Mesendoderm (in vitro differentiated cells): ENCODE data around the gene SLC1A1. TPM values are rescaled to one million over a fixed set of nuclear protein-coding genes. Genes with fewer than 3 reads are reported as not detected.
A peak's percentile ranks its signal among the peaks of the same experiment; 100 is the strongest.

Experiments used
- DNase-seq: peaks from one replicate; pipeline ENCODE4 v3.0.0; 2013
- H2AK5ac ChIP-seq: 2 replicates; pipeline ENCODE4 v1.6.1; 2013; ENCODE audit warnings: low read length, inconsistent platforms
- H2BK120ac ChIP-seq: 2 replicates; pipeline ENCODE4 v1.6.1; 2013; ENCODE audit warnings: low read depth, mild to moderate bottlenecking, low read length, moderate library complexity, mixed read lengths
- H2BK15ac ChIP-seq: replicated peaks from 2 replicates; pipeline ENCODE4 v1.6.1; 2013; ENCODE audit warnings: low read depth, mild to moderate bottlenecking, moderate library complexity
- H2BK5ac ChIP-seq: 2 replicates; pipeline ENCODE4 v1.6.1; 2013; ENCODE audit warnings: low read length, inconsistent platforms
- H3K18ac ChIP-seq: 2 replicates; pipeline ENCODE4 v1.6.1; 2013; ENCODE audit warnings: mild to moderate bottlenecking, low read length, mixed read lengths
- H3K23ac ChIP-seq: one replicate; pipeline ENCODE4 v1.6.1; 2013; ENCODE audit warnings: low read length
- H3K27ac ChIP-seq: 2 replicates; pipeline ENCODE4 v1.5.1; 2013; ENCODE audit warnings: low read depth, mild to moderate bottlenecking, inconsistent platforms, low read length, moderate library complexity
- H3K27me3 ChIP-seq: 2 replicates; pipeline ENCODE4 v1.6.1; 2013; ENCODE audit warnings: low read length, control low read depth, mild to moderate bottlenecking, inconsistent platforms; ENCODE audit not compliant: insufficient read depth, poor library complexity
- H3K36me3 ChIP-seq: 2 replicates; pipeline ENCODE4 v1.6.1; 2013; ENCODE audit warnings: low read length, inconsistent platforms; ENCODE audit not compliant: control insufficient read depth, insufficient read depth
- H3K4ac ChIP-seq: one replicate; pipeline ENCODE4 v1.6.1; 2013; ENCODE audit warnings: low read depth, mild to moderate bottlenecking, low read length, moderate library complexity
- H3K4me1 ChIP-seq: 2 replicates; pipeline ENCODE4 v1.6.1; 2013; ENCODE audit warnings: low read depth, low read length, inconsistent platforms; ENCODE audit not compliant: control insufficient read depth
- H3K4me2 ChIP-seq: 2 replicates; pipeline ENCODE4 v1.6.1; 2013; ENCODE audit warnings: low read length
- H3K4me3 ChIP-seq: 2 replicates; pipeline ENCODE4 v1.5.1; 2013; ENCODE audit warnings: mild to moderate bottlenecking, low read length
- H3K56ac ChIP-seq: one replicate; pipeline ENCODE4 v1.6.1; 2013; ENCODE audit warnings: low read length
- H3K79me1 ChIP-seq: 2 replicates; pipeline ENCODE4 v1.6.1; 2013; ENCODE audit warnings: low read length, inconsistent platforms
- H3K79me2 ChIP-seq: 2 replicates; pipeline ENCODE4 v1.6.1; 2013; ENCODE audit warnings: mild to moderate bottlenecking, low read length; ENCODE audit not compliant: control insufficient read depth, insufficient read depth
- H3K9ac ChIP-seq: 2 replicates; pipeline ENCODE4 v1.6.1; 2013; ENCODE audit warnings: low read length, inconsistent platforms
- H4K5ac ChIP-seq: one replicate; pipeline ENCODE4 v1.6.1; 2013; ENCODE audit warnings: low read length
- H4K8ac ChIP-seq: one replicate; pipeline ENCODE4 v1.6.1; 2013; ENCODE audit warnings: low read depth, mild to moderate bottlenecking, control low read depth, low read length, moderate library complexity
- WGBS: extraction: QIAGEN DNeasy Blood & Tissue Kit; methylation state at CpG from one replicate; pipeline ENCODE4 v1.1.7; 2013; ENCODE audit warnings: low lambda C conversion rate, missing lambda C conversion rate; ENCODE audit not compliant: insufficient coverage; ENCODE audit errors: extremely low coverage; 5-methylcytosine and 5-hydroxymethylcytosine counted together
- polyA plus RNA-seq, 2 experiments: library from polyadenylated mRNA; stranded (reverse); fragments of 200-250 nt; gene quantifications; one replicate each; pipeline ENCODE4 v1.2.3, GENCODE V29; 2013

The SLC1A1 gene
- polyA plus RNA-seq (2013, experiment 1 of 2): 7.0 TPM
- polyA plus RNA-seq (2013, experiment 2 of 2): 7.3 TPM

DNA sequence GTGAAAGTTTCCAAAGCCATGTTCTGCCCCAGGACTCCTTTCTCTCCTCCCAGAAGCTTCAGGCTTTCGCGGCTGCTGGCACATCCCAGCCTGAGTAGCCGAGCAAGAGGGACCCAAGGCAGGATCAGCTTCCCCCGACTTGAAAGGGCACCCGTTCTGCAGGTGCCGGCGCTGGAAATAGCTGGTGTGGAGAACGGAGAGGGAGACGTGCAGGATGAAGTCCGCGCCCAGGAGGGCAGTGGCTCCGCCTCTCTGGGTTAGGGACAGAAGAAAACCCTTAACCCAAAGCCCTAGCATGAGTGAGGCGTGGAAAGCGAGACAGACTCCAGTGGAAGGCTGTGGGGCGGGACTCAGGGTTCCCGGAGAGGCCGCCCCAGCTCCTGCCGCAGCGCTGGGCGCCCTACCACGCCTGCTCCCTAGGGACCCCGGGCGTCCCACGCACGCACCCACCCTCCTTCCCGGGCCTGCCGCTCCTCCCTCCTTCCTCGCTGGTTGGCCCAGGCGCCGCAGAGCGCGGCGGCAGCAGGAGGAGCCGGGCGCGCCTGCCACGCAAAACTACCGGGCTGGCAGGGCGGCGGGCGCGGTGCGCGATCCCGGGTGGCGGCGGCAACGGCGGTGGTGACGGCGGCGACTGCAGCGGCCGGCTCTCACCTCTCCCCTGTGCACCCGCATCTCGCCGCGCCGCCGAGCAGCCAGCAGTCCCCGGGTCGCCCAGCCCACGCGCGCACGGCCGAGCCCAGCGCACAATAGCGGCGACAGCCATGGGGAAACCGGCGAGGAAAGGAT is at the start of gene SLC1A1:
Gene SLC1A1, plus strand, starts transcription at position 550 of the 786 bp plus-strand sequence. Its CDS starts 212 bp downstream, at position 762.
- Histone ChIP-seq H3K4me2 (peak within 1 kb of the TSS; percentile 90), H2BK15ac (no peak within 1 kb of the TSS), H3K27me3 (no peaks in the 10 kb centered on the region), H3K4me3 (peak within 1 kb of the TSS; percentile 54), H3K18ac (peak within 1 kb of the TSS; percentile 29), H4K8ac (no peak within 1 kb of the TSS), H3K27ac (peak within 1 kb of the TSS; percentile 89), H3K23ac (peak within 1 kb of the TSS; percentile 76), H3K4ac (no peak within 1 kb of the TSS), H3K79me2 (no peaks in the 10 kb centered on the region), H2BK5ac (peak within 1 kb of the TSS; percentile 13), H2BK120ac (peak within 1 kb of the TSS; percentile 30), H4K5ac (no peak within 1 kb of the TSS), H3K36me3 (no peaks in the 10 kb centered on the region), H3K79me1 (no peaks in the 10 kb centered on the region), H2AK5ac (no peak within 1 kb of the TSS), H3K56ac (peak within 1 kb of the TSS; percentile 88), H3K9ac (peak within 1 kb of the TSS; percentile 37), H3K4me1 (peaks cover 2% of the 10 kb centered on the region)
- peak; percentile 72 for DNase-seq
- no CpG with 5 or more reads among the region's 72 CpGs for WGBS

DNA sequence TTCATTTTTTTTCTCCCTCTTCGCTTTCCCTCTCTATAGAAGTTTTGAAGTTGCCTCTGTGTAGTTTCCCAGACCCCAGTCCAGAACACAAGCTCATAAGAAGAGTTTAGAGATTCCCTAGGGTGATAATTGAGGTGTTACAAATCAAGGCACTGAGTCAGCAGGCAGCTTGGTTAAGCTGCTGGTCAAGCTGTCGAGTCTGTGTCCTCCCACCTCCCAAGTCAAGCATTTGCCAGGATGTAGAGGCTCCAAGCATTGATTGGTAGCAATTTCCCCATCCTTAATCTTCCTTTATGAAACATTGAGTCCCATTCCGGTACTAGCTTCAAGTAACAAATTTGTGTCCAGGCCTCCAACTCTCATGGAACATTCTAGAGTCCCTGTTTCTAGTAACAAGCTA is 47.5 kb upstream of the SLC1A1 start:
- Histone ChIP-seq H3K79me1 (no peaks in the 10 kb centered on the region), H4K8ac (no peak overlapping the region), H3K36me3 (no peaks in the 10 kb centered on the region), H3K23ac (no peak overlapping the region), H3K4me3 (no peak overlapping the region), H3K27me3 (no peaks in the 10 kb centered on the region), H2AK5ac (no peak overlapping the region), H3K18ac (no peak overlapping the region), H3K4me1 (peaks cover 5% of the 10 kb centered on the region), H3K27ac (no peak overlapping the region), H2BK5ac (no peak overlapping the region), H3K4ac (no peak overlapping the region), H3K4me2 (no peak overlapping the region), H3K56ac (no peak overlapping the region), H4K5ac (no peak overlapping the region), H3K79me2 (no peaks in the 10 kb centered on the region), H2BK120ac (no peak overlapping the region), H3K9ac (no peak overlapping the region), H2BK15ac (no peak overlapping the region)
- no CpG with 5 or more reads among the region's 3 CpGs for WGBS
- peak; percentile 85 for DNase-seq

DNA sequence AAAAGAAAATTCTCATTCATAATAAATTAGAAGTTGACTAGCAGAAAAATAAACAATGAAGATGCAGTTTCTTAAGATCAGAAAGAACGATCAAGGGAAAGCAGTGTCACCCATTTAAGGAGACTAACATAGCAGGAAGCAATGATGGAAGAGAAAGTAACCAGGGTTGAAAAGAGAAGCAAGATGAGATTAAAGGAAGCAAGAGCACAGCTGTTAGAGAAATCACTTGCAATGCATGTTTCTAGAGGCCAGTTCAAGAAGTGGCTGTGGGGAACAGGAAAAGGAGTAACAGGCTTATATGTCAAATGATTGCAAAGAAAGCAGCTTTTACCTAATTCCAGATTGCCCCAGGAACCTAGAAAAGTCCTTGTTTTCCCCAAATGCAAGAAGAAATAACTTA is 46.8 kb upstream of the SLC1A1 start:
- no peak overlapping the region for H4K5ac ChIP-seq
- H2BK120ac ChIP-seq: no peak overlapping the region
- H4K8ac ChIP-seq: no peak overlapping the region

DNA sequence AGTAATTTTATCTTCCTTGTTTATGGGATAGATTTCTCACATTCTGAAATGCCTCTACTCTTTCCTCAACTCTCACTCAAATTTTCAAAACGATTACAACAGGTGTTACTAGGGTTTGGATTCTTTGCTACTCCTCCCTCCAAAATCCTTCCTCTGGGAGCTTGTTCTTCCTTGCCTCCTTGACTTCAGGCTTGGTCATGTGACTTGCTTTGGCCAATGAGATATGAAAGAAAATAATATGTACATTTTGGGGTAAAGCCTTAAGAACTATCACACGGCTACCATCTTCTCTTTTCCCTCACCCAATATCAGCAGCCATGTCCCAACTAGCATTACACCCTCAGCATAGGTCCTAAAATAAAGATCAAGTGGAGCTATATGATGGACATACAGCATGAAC is 28.8 kb upstream of the SLC1A1 start:
- H3K23ac ChIP-seq: no peak overlapping the region
- H3K27me3 ChIP-seq: no peaks in the 10 kb centered on the region
- WGBS: no CpG with 5 or more reads among the region's 2 CpGs
- H3K9ac ChIP-seq: no peak overlapping the region
- H4K8ac ChIP-seq: no peak overlapping the region
- H3K36me3 ChIP-seq: no peaks in the 10 kb centered on the region
- no peak overlapping the region for H3K4me2 ChIP-seq
- no peak overlapping the region for H3K56ac ChIP-seq
- no peak overlapping the region for H4K5ac ChIP-seq
- no peak overlapping the region for H2BK15ac ChIP-seq
- no peak overlapping the region for H3K4me3 ChIP-seq
- no peaks in the 10 kb centered on the region for H3K79me1 ChIP-seq
- H2BK120ac ChIP-seq: no peak overlapping the region
- H2BK5ac ChIP-seq: no peak overlapping the region
- H3K4ac ChIP-seq: no peak overlapping the region
- no peaks in the 10 kb centered on the region for H3K79me2 ChIP-seq
- no peak overlapping the region for H3K27ac ChIP-seq
- H3K4me1 ChIP-seq: no peaks in the 10 kb centered on the region
- no peak for DNase-seq
- H3K18ac ChIP-seq: no peak overlapping the region
- no peak overlapping the region for H2AK5ac ChIP-seq

More for the DNA sequence above, 46.8 kb upstream of the SLC1A1 start:
- Histone ChIP-seq H3K4ac (no peak overlapping the region), H3K79me2 (no peaks in the 10 kb centered on the region), H3K27me3 (no peaks in the 10 kb centered on the region), H2AK5ac (no peak overlapping the region), H3K36me3 (no peaks in the 10 kb centered on the region), H3K4me2 (no peak overlapping the region), H3K4me1 (peaks cover 5% of the 10 kb centered on the region), H3K18ac (no peak overlapping the region), H3K4me3 (no peak overlapping the region), H3K79me1 (no peaks in the 10 kb centered on the region), H3K9ac (no peak overlapping the region), H3K23ac (no peak overlapping the region), H3K56ac (no peak overlapping the region), H2BK5ac (no peak overlapping the region), H2BK15ac (no peak overlapping the region), H3K27ac (no peak overlapping the region)
- WGBS: no CpG with 5 or more reads among the region's 1 CpG
- DNase-seq: no peak

DNA sequence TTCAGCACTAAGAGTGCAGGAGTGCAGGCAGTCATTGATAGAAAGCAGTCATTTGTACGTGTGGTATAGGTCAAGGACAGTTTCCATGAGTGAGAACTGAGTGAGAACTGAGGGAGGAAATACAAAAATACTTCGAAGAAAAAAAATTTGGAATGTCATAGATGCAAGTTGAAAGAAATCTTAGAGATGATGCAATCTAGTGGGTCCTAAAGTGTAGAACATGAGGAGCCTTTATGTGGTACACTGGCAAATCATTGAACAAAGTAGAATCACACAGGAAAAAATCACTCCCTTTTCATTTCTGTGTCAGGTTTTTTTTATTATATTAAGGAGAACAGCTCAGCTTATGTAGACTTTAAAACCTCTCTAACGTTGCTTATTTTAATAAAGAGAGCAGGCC is 26.4 kb upstream of the SLC1A1 start:
- Histone ChIP-seq H3K27ac (no peak overlapping the region), H2BK15ac (no peak overlapping the region), H3K4me2 (no peak overlapping the region), H3K4me1 (no peaks in the 10 kb centered on the region), H3K18ac (no peak overlapping the region), H2AK5ac (no peak overlapping the region), H3K79me2 (no peaks in the 10 kb centered on the region), H4K8ac (no peak overlapping the region), H4K5ac (no peak overlapping the region), H3K9ac (no peak overlapping the region), H2BK5ac (no peak overlapping the region), H3K36me3 (no peaks in the 10 kb centered on the region), H3K27me3 (no peaks in the 10 kb centered on the region), H3K4ac (no peak overlapping the region), H3K4me3 (no peak overlapping the region), H2BK120ac (no peak overlapping the region), H3K23ac (no peak overlapping the region), H3K56ac (no peak overlapping the region), H3K79me1 (no peaks in the 10 kb centered on the region)
- DNase-seq: no peak
- no CpG with 5 or more reads among the region's 3 CpGs for WGBS
